ENCODE data around the gene TRIM65.

GRCh38 chr17:75845933-75846691 lies 50.6 kb downstream of the TRIM65 start:
- TF ChIP-seq CTCF (IDR thresholded peaks at IDR 0.05; ENCODE audit: low read depth, low read length) (no peak), EZH2phosphoT487 (IDR thresholded peaks at IDR 0.05; ENCODE audit: low read depth) (no peak)

Measured in OCI-LY3 (cell line).